Gastrocnemius medialis (tissue), 4 donors: ENCODE measurements around the gene TBC1D8. TPM values are rescaled to one million over a fixed set of nuclear protein-coding genes. Genes with fewer than 3 reads are reported as not detected.

ENCODE experiments used
- ATAC-seq, 2 donors: fragments of 150-250 bp; one replicate each; pipeline ENCODE4 v1.9.1; 2016
- DNase-seq, 2 donors: peaks; one replicate each; pipeline ENCODE4 v3.0.0-alpha.2; 2019
- H3K27ac ChIP-seq, 4 donors: fragments of 200-600 bp; sonication (generic); 1 replicate in 1 of 4; 2 replicates in 3 of 4; pipeline ENCODE4 v1.5.1; 2016 to 2018; ENCODE audit warnings: mild to moderate bottlenecking in 2 of 4, moderate library complexity in 1 of 4
- H3K27me3 ChIP-seq, 3 donors: fragments of 200-600 bp; sonication (generic) in 2 of 3; 1 replicate in 1 of 3; 2 replicates in 2 of 3; pipeline versions ENCODE4 v1.5.1 to v1.6.0; 2016 to 2019; ENCODE audit warnings: mild to moderate bottlenecking in 1 of 3, moderate library complexity in 1 of 3
- H3K36me3 ChIP-seq, 2 donors: fragments of 200-600 bp; sonication (generic) in 1 of 2; one replicate each; pipeline ENCODE4 v1.5.1; 2017 to 2018
- H3K4me1 ChIP-seq, 2 donors: fragments of 200-600 bp; sonication (generic) in 1 of 2; one replicate each; pipeline ENCODE4 v1.5.1; 2016 to 2017; ENCODE audit warnings: mild to moderate bottlenecking in 2 of 2
- H3K4me3 ChIP-seq, 4 donors: fragments of 200-600 bp; sonication (generic) in 3 of 4; 1 replicate in 1 of 4; 2 replicates in 3 of 4; pipeline ENCODE4 v1.5.1; 2016 to 2019; ENCODE audit warnings: mild to moderate bottlenecking in 2 of 4
- H3K9me3 ChIP-seq, 3 donors: fragments of 200-600 bp; sonication (generic) in 2 of 3; 1 replicate in 1 of 3; 2 replicates in 2 of 3; pipeline ENCODE4 v1.5.1; 2016 to 2019
- CTCF ChIP-seq, 5 experiments: fragments of 450-650 bp in 3 of 5; fragments of 200-600 bp in 2 of 5; sonication (generic) in 2 of 5; IDR thresholded peaks in 4 of 5; conservative IDR thresholded peaks in 1 of 5; 1 replicate in 4 of 5; 2 replicates in 1 of 5; pipeline ENCODE4 v1.5.1; 2016 to 2019; ENCODE audit warnings: antibody characterized with exemption in 5 of 5, mild to moderate bottlenecking in 3 of 5, moderate library complexity in 3 of 5
- POLR2A ChIP-seq, 2 donors: fragments of 450-650 bp; IDR thresholded peaks; one replicate each; pipeline ENCODE4 v1.6.1; 2017; ENCODE audit warnings: antibody characterized with exemption in 2 of 2, mild to moderate bottlenecking in 2 of 2, moderate library complexity in 2 of 2
- in situ Hi-C, 4 donors: fragments of 200-750 bp; cut with MboI; loops; one replicate each; pipeline versions ENCODE4 v1.15.0 to v1.8.0; 2017; ENCODE audit warnings: low sequenced_read_pairs in 4 of 4
- intact Hi-C: fragments of 100-400 bp; cut with DNase I; formaldehyde crosslinking; loops from one replicate; pipeline ENCODE4 v1.15.1; 2023; ENCODE audit warnings: low total_unique reads
- total RNA-seq, 4 donors: library from RNA; depleted of rRNA; stranded (reverse); fragments of >200 nt; gene quantifications; one replicate each; pipeline versions ENCODE4 v1.1.0 to v1.2.3, GENCODE V29; 2016

TBC1D8 gene
- total RNA-seq, 4 donors from 2014 or later: 103 to 298 (median 201) TPM

- no peak for DNase-seq
- no peak for ATAC-seq
- Histone ChIP-seq H3K36me3 (no peaks in the 10 kb centered on the region), H3K9me3 (no peaks in the 10 kb centered on the region), H3K27me3 (no peaks in the 10 kb centered on the region), H3K27ac (peak overlapping the region; percentile 90 to 100 (median 99)), H3K4me1 (peaks cover 74 to 90% of the 10 kb centered on the region in 2 donors), H3K4me3 (peak overlapping the region in 1 of 4 donors; percentile 5)
- in situ Hi-C loops (loop anchor here in 1 of 4 donors (10.0 kb wide), 1 partner anchor 85 kb away; no protein-coding TSS in a partner anchor), intact Hi-C loops (no loop called here)
- TF ChIP-seq CTCF (IDR thresholded peaks at IDR 0.05 in 4 of 5, conservative IDR thresholded peaks at IDR 0.05 in 1 of 5) (no peak), POLR2A (IDR thresholded peaks at IDR 0.05) (no peak)
Measured at GRCh38 chr2:101130081-101130480, 21.1 kb downstream of the TBC1D8 start.

- TF ChIP-seq CTCF (IDR thresholded peaks at IDR 0.05 in 4 of 5, conservative IDR thresholded peaks at IDR 0.05 in 1 of 5) (no peak), POLR2A (IDR thresholded peaks at IDR 0.05) (no peak)
- H3K27me3 ChIP-seq: no peaks in the 10 kb centered on the region
- peak overlapping the region; percentile 90 to 100 (median 99) for H3K27ac ChIP-seq
- H3K4me1 ChIP-seq: peaks cover 85 to 95% of the 10 kb centered on the region in 2 donors
- H3K9me3 ChIP-seq: no peaks in the 10 kb centered on the region
- H3K4me3 ChIP-seq: no peak overlapping the region
- DNase-seq (no peak), ATAC-seq (no peak)
- in situ Hi-C loops (no loop called here), intact Hi-C loops (no loop called here)
- no peaks in the 10 kb centered on the region for H3K36me3 ChIP-seq
Measured at GRCh38 chr2:101127319-101128056, 23.7 kb downstream of the TBC1D8 start.

- H3K27me3 ChIP-seq: no peaks in the 10 kb centered on the region
- in situ Hi-C loops: no loop called here
- H3K9me3 ChIP-seq: no peaks in the 10 kb centered on the region
- H3K4me1 ChIP-seq: peaks cover 86 to 95% of the 10 kb centered on the region in 2 donors
- no peak for TF ChIP-seq POLR2A (IDR thresholded peaks at IDR 0.05)
- no peak for TF ChIP-seq CTCF (IDR thresholded peaks at IDR 0.05 in 4 of 5, conservative IDR thresholded peaks at IDR 0.05 in 1 of 5)
- no peak for DNase-seq
- H3K27ac ChIP-seq: peak overlapping the region; percentile 90 to 100 (median 99)
- H3K36me3 ChIP-seq: no peaks in the 10 kb centered on the region
- H3K4me3 ChIP-seq: no peak overlapping the region
- intact Hi-C loops: loop anchor here (2.0 kb wide), 2 partner anchors 17 to 25 kb away; partner anchors contain the start of gene TBC1D8
- ATAC-seq: no peak
Measured at GRCh38 chr2:101125808-101126207, 25.4 kb downstream of the TBC1D8 start.

GRCh38 chr2:101125374-101125773, 25.8 kb downstream of the TBC1D8 start:
- in situ Hi-C loops (no loop called here), intact Hi-C loops (loop anchor here (2.0 kb wide), 2 partner anchors 17 to 25 kb away; partner anchors contain the start of gene TBC1D8)
- TF ChIP-seq POLR2A (IDR thresholded peaks at IDR 0.05): no peak
- no peak for TF ChIP-seq CTCF (IDR thresholded peaks at IDR 0.05 in 4 of 5, conservative IDR thresholded peaks at IDR 0.05 in 1 of 5)
- Histone ChIP-seq H3K27ac (peak overlapping the region; percentile 90 to 100 (median 99)), H3K4me1 (peaks cover 85 to 94% of the 10 kb centered on the region in 2 donors), H3K36me3 (no peaks in the 10 kb centered on the region), H3K9me3 (no peaks in the 10 kb centered on the region), H3K27me3 (no peaks in the 10 kb centered on the region), H3K4me3 (peak overlapping the region in 2 of 4 donors; percentile 25 to 36)
- DNase-seq: no peak
- no peak for ATAC-seq
